SK-MEL-5 (cell line): ENCODE measurements around the gene C11orf97. TPM values are rescaled to one million over a fixed set of nuclear protein-coding genes. Genes with fewer than 3 reads are reported as not detected.
A peak's percentile ranks its signal among the peaks of the same experiment; 100 is the strongest.
"Not testable (repeated sequence)": the region's sequence is repeated elsewhere in the genome, so short reads cannot be mapped to it uniquely, and the experiment has no call there.

Source experiments
- DNase-seq: peaks from one replicate; pipeline ENCODE4 v3.0.0-alpha.2; 2016; ENCODE audit warnings: low read depth, low spot score
- in situ Hi-C: cut with HindIII; loops from 2 replicates; pipeline ENCODE4 v1.10.0; 2016; ENCODE audit warnings: low sequenced_read_pairs, high pct_unique_total_duplicates, low pct_unique_long_range_greater_than_20kb
- small RNA-seq, 2 experiments: library from RNA; depleted of rRNA; stranded (forward); fragments of <200 nt; gene quantifications; one replicate each; pipeline ENCODE3, GENCODE V24; 2014
- total RNA-seq: library from RNA; depleted of rRNA; stranded (reverse); fragments of >200 nt; shearing (Covaris generic); gene quantifications from 2 replicates; pipeline ENCODE4 v1.2.3, GENCODE V29; 2014; rRNA removed

C11orf97 gene
- total RNA-seq, 1 experiment from 2014 or later, result not detected

DNA sequence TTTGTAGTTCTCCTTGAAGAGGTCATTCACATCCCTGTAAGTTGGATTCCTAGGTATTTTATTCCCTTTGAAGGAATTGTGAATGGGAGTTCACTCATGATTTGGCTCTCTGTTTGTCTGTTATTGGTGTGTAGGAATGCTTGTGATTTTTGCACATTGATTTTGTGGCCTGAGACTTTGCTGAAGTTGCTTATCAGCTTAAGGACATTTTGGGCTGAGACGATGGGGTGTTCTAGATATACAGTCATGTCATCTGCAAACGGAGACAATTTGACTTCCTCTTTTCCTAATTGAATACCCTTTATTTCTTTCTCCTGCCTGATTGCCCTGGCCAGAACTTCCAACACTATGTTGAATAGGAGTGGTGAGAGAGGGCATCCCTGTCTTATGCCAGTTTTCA, 60.7 kb downstream of the C11orf97 start:
- DNase-seq, in situ Hi-C loops: not testable (repeated sequence)

DNA sequence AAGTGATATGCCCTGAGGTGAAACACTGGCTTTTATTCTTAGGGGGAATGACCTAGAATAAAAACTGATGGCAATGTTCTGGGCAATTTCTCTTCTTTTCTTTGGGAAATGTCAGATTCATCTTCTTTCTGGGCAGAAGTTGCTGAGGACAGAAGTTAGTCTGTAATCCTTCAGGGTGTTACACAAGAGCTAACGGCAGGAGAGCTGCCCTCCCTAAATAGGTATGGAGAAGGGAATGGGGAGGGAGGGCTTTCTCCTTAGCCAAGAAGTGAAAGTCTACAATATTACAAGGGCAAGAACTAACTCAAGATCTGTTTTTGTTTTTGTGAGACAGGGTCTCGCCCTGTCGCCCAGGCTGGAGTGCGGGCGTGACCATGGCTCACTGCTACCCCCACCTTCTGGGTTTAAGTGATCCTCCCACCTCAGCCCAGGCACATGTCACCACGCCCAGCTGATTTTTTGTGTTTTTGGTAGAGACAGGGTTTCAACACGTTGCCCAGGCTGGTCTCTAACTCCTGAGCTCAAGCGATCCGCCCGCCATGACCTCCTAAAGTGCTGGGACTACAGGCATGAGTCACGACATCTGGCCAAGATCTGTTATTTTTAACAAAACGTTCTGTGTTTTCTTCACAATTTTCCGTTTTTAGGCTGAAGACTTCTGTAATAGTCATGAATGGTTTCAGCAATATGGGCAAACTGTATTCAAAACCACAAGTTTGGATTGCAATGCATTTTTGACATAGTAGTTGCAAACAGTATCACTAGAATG, 62.1 kb downstream of the C11orf97 start:
- in situ Hi-C loops, result no loop called here
- DNase-seq, result peak; percentile 46

DNA sequence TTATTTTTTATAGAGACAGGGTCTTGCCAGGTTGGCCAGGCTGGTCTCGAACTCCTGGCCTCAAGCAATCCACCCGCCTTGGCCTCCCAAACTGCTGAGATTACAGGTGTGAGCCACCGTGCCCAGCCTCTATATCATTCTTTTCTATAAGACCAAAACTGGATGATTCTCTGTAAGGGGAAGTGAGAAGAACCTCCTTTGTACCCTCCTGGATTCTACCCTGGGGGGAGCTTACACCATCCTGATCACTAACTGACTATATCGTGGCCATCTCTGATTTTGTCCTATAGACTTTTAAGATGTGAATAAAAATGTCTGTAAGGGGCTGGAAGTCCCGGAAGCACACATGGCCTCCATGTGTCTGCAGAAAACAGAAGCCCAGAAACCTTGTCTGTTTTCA, 64.0 kb downstream of the C11orf97 start:
- in situ Hi-C loops, result no loop called here

DNA sequence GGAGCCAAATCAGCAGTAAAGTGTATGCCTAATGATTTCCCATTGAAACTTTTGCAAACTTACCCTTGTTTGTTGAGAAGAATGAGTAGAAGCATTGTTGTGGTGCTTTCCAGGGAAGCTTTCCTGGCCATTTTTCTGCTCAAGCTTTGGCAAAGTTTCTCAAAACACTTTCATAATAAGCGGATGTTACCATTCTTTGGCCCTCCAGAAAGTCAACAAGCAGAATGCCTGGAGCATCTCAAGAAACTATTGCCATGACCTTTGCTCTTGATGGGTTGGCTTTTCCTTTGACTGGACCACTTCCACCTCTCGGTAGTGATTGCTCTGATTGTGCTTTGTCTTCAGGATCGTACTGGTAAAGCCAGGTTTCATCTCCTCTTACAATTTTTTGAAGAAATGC, 65.6 kb downstream of the C11orf97 start:
- in situ Hi-C loops, result no loop called here
- DNase-seq, result no peak

More for the DNA sequence above, 64.0 kb downstream of the C11orf97 start:
- DNase-seq, result no peak

Small RNAs within 50 kb of the gene (small RNA-seq; reads per million reads assigned to genes)
- gene MIR548L, result 0 to 0.29 reads per million in 2 experiments

Other genes with a start within 250 kb of the C11orf97 start
- not detected in 2 replicates for gene IZUMO1R, start 207.9 kb upstream of the C11orf97 start, total RNA-seq
- gene GPR83, start 111.0 kb upstream of the C11orf97 start, total RNA-seq, result 0.03 TPM in 1 of 2 replicates, not detected in the other
- gene MRE11, start 18.6 kb upstream of the C11orf97 start, total RNA-seq, result 16.0 and 18.4 TPM in 2 replicates
- gene ANKRD49, start 18.5 kb upstream of the C11orf97 start, total RNA-seq, result 19.7 and 22.1 TPM in 2 replicates
- 0.58 and 0.67 TPM in 2 replicates for gene FUT4, start 31.5 kb downstream of the C11orf97 start, total RNA-seq
- gene PIWIL4, start 54.9 kb downstream of the C11orf97 start, total RNA-seq, result 0.16 TPM in 1 of 2 replicates, not detected in the other